Endothelial cell of umbilical vein (primary cell): Measurements from ENCODE around the gene SLC27A6.

ENCODE experiments used
- CTCF ChIP-seq, 2 donors: IDR thresholded peaks; 1 replicate in 1 of 2; 2 replicates in 1 of 2; pipeline ENCODE4 v1.5.1; 2011; ENCODE audit warnings: low read length in 2 of 2, mild to moderate bottlenecking in 2 of 2, moderate library complexity in 2 of 2, control low read depth in 1 of 2, inconsistent platforms in 1 of 2, low read depth in 1 of 2; ENCODE audit not compliant: insufficient read depth in 1 of 2; ENCODE audit errors: extremely low read depth in 1 of 2
- EZH2 ChIP-seq: IDR thresholded peaks from 2 replicates; pipeline ENCODE4 v1.6.1; 2012; ENCODE audit warnings: borderline replicate concordance, low read depth, mild to moderate bottlenecking, moderate library complexity, low read length, inconsistent platforms; ENCODE audit not compliant: severe bottlenecking
- GATA2 ChIP-seq: IDR thresholded peaks from 2 replicates; pipeline ENCODE4 v1.7.0; 2011; ENCODE audit warnings: low read depth, mild to moderate bottlenecking, moderate library complexity, mixed read lengths, low read length; ENCODE audit not compliant: insufficient read length, insufficient read depth
- MAX ChIP-seq: IDR thresholded peaks from 2 replicates; pipeline ENCODE4 v1.6.1; 2011; ENCODE audit not compliant: insufficient read depth, insufficient read length
- POLR2A ChIP-seq: IDR thresholded peaks from 2 replicates; pipeline ENCODE4 v1.6.1; 2012; ENCODE audit warnings: low read depth, mild to moderate bottlenecking, control low read depth, low read length
- POLR2AphosphoS5 ChIP-seq: IDR thresholded peaks from 2 replicates; pipeline ENCODE4 v1.6.1; 2012; ENCODE audit warnings: low read depth, mild to moderate bottlenecking, control low read depth, low read length, moderate library complexity; ENCODE audit not compliant: insufficient read depth

- TF ChIP-seq CTCF (IDR thresholded peaks at IDR 0.05; ENCODE audit: extremely low read depth in 1 of 2, insufficient read depth in 1 of 2, low read depth in 1 of 2, low read length in 2 of 2) (no peak), POLR2AphosphoS5 (no peak), POLR2A (no peak), EZH2 (no peak), GATA2 (no peak), MAX (no peak)
Measured at GRCh38 chr5:128980917-128981316, 15.6 kb downstream of the SLC27A6 start.
